ENCODE results near the gene CDH24. TPM values are rescaled to one million over a fixed set of nuclear protein-coding genes. Genes with fewer than 3 reads are reported as not detected.
A peak's percentile ranks its signal among the peaks of the same experiment; 100 is the strongest.

The CDH24 gene, protein sequence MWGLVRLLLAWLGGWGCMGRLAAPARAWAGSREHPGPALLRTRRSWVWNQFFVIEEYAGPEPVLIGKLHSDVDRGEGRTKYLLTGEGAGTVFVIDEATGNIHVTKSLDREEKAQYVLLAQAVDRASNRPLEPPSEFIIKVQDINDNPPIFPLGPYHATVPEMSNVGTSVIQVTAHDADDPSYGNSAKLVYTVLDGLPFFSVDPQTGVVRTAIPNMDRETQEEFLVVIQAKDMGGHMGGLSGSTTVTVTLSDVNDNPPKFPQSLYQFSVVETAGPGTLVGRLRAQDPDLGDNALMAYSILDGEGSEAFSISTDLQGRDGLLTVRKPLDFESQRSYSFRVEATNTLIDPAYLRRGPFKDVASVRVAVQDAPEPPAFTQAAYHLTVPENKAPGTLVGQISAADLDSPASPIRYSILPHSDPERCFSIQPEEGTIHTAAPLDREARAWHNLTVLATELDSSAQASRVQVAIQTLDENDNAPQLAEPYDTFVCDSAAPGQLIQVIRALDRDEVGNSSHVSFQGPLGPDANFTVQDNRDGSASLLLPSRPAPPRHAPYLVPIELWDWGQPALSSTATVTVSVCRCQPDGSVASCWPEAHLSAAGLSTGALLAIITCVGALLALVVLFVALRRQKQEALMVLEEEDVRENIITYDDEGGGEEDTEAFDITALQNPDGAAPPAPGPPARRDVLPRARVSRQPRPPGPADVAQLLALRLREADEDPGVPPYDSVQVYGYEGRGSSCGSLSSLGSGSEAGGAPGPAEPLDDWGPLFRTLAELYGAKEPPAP
- 9.0 and 14.8 TPM in 2 replicates for polyA plus RNA-seq (2011; rRNA removed)
- 6.2 and 14.3 TPM in 2 replicates for polyA minus RNA-seq (2011; rRNA and poly(A)+ RNA removed)

- Histone ChIP-seq H3K4me3 (ENCODE audit: low read depth, low read length) (peak within 1 kb of the TSS; percentile 52), H3K27me3 (ENCODE audit: control insufficient read depth, insufficient read depth, low read length) (no peaks in the 10 kb centered on the region), H3K36me3 (ENCODE audit: control insufficient read depth, insufficient read depth, low read length) (peaks cover 21% of the 10 kb centered on the region)
- POLR2A ChIA-PET, result interaction anchor here (0.6 to 0.7 kb wide), 2 partner anchors 91 to 138 kb away, joined by 3 read pairs; partner anchors contain the start of gene RBM23
- DNase-seq (ENCODE audit: low read depth), result no peak
- TF ChIP-seq, protein P1, sequence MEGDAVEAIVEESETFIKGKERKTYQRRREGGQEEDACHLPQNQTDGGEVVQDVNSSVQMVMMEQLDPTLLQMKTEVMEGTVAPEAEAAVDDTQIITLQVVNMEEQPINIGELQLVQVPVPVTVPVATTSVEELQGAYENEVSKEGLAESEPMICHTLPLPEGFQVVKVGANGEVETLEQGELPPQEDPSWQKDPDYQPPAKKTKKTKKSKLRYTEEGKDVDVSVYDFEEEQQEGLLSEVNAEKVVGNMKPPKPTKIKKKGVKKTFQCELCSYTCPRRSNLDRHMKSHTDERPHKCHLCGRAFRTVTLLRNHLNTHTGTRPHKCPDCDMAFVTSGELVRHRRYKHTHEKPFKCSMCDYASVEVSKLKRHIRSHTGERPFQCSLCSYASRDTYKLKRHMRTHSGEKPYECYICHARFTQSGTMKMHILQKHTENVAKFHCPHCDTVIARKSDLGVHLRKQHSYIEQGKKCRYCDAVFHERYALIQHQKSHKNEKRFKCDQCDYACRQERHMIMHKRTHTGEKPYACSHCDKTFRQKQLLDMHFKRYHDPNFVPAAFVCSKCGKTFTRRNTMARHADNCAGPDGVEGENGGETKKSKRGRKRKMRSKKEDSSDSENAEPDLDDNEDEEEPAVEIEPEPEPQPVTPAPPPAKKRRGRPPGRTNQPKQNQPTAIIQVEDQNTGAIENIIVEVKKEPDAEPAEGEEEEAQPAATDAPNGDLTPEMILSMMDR (IDR thresholded peaks at IDR 0.05; ENCODE audit: insufficient read depth, low read depth, low read length), result no peak
- CTCF ChIA-PET, result interaction anchor here (0.6 to 19.2 kb wide), 49 partner anchors 10 to 500 kb away, joined by 3 to 539 read pairs (median 6); partner anchors contain the start of genes ACIN1, AJUBA, C14orf119 and HAUS4
Observed at GRCh38 chr14:23056956-23057756, at the start of gene CDH24. Gene CDH24 (minus strand): TSS chr14:23057520. CDS start chr14:23055733, 1,787 bp downstream.

GRCh38 chr14:23106747-23107045 lies 49.4 kb upstream of the CDH24 start:
- Histone ChIP-seq H3K36me3 (ENCODE audit: control insufficient read depth, insufficient read depth, low read length) (no peaks in the 10 kb centered on the region), H3K27me3 (ENCODE audit: control insufficient read depth, insufficient read depth, low read length) (peaks cover 1% of the 10 kb centered on the region; the same call in 1 of the 2 replicates), H3K4me3 (ENCODE audit: low read depth, low read length) (no peak overlapping the region)
- TF ChIP-seq, protein P1 (IDR thresholded peaks at IDR 0.05; ENCODE audit: insufficient read depth, low read depth, low read length), result no peak
- ChIA-PET POLR2A (interaction anchor here (1.0 kb wide), 1 partner anchor 12 kb away, joined by 4 read pairs; the partner anchor contains the start of genes ACIN1 and C14orf119), CTCF (interaction anchor here (0.7 to 3.2 kb wide), 9 partner anchors 10 to 124 kb away, joined by 3 to 9 read pairs (median 3); partner anchors contain the start of genes ACIN1, AJUBA, C14orf119 and CDH24)
- no peak for DNase-seq (ENCODE audit: low read depth)

GRCh38 chr14:23105348-23105824 lies 48.1 kb upstream of the CDH24 start:
- H3K4me3 ChIP-seq (ENCODE audit: low read depth, low read length), result no peak overlapping the region
- ChIA-PET CTCF (interaction anchor here (0.6 to 3.2 kb wide), 3 partner anchors 28 to 112 kb away, joined by 3 to 9 read pairs (median 3); no protein-coding TSS in a partner anchor), POLR2A (no interaction called here)
- H3K36me3 ChIP-seq (ENCODE audit: control insufficient read depth, insufficient read depth, low read length), result no peaks in the 10 kb centered on the region
- DNase-seq (ENCODE audit: low read depth), result no peak
- TF ChIP-seq, protein P1 (IDR thresholded peaks at IDR 0.05; ENCODE audit: insufficient read depth, low read depth, low read length), result no peak
- H3K27me3 ChIP-seq (ENCODE audit: control insufficient read depth, insufficient read depth, low read length), result peaks cover 1% of the 10 kb centered on the region; the same call in 1 of the 2 replicates

DNA sequence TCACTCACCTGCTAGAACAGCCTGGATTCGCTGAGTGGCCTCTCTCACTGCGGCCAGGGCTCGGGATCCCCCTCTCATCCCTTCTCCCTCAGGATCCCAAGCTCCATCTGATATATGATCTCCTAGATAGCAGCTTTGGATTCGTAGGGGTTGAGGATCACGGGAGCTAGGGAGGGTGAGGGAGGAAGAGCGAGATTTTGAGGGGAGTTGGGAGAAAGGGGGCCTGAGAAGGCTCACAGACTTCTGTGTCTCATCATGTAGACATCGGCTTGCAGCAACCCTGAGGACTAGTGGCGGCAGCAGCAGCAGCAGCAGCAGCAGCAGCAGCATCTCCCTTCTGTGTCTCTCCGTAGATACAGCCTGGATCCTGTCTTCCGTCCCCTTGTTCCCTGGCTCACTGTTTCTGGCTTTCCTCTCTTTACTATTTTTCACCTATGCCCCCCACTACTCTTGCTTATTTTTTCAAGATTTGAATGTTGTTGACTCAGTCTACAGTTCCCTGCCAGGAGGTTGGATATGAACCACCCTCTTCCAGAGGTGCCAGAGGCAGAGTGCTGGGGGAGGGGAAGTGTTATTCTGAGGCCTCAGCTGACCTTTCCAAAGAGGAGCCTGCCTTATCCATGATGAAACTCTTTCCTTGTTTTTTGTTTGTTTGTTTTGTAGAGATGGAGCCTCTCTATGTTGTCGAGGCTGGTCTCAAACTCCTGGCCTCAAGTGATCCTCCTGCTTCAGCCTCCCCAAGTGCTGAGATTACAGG lies 47.4 kb upstream of the CDH24 start, which contains the start of gene CIROP:
TSS of gene CIROP (minus strand) at position 399 of the 757 bp plus-strand sequence. CDS start at position 330, 69 bp downstream.
- Histone ChIP-seq H3K27me3 (ENCODE audit: control insufficient read depth, insufficient read depth, low read length) (no peaks in the 10 kb centered on the region; the same call in 1 of the 2 replicates), H3K4me3 (ENCODE audit: low read depth, low read length) (no peak within 1 kb of the TSS), H3K36me3 (ENCODE audit: control insufficient read depth, insufficient read depth, low read length) (no peaks in the 10 kb centered on the region)
- ChIA-PET POLR2A (no interaction called here), CTCF (interaction anchor here (0.6 to 3.2 kb wide), 6 partner anchors 10 to 111 kb away, joined by 3 to 9 read pairs (median 4); partner anchors contain the start of genes ACIN1 and C14orf119)
- DNase-seq (ENCODE audit: low read depth), result no peak
- TF ChIP-seq, protein P1 (IDR thresholded peaks at IDR 0.05; ENCODE audit: insufficient read depth, low read depth, low read length), result 0 out of 2 replicates have a peak, but pooled peaks have one; percentile 2

Measured in BJ (cell line).